ENCODE measurements around the gene ZBTB12. TPM values are rescaled to one million over a fixed set of nuclear protein-coding genes. Genes with fewer than 3 reads are reported as not detected.

ZBTB12 gene
- total and polyA plus RNA-seq, 2 of the 8 experiments (the other 6 are each of a cell fraction or from before 2014, with no cell fraction given) = 20.7 to 40.8 TPM

DNA sequence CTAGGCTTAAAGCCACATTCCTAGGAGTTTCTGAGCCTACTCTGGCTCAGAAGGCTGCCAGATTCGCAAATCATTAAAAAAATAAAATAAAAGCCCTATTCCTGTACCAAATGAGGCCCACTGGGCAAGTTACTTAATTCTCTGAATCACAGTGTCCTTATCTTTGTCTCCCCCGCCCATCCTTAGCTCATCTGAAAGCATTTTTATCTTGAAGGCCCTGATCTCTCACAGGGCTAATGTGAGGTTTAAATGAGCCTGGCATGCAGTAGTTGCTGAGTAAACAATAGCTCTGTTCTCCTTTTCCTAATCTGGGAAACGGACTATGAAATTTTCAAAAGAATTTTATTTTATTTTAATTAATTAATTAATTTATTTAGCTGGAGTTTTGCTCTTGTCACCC lies 2.1 kb upstream of the ZBTB12 start:
- Histone ChIP-seq H2AK5ac (ENCODE audit: low read depth, low read length) (no peak overlapping the region), H3K18ac (ENCODE audit: extremely low read depth, low read length) (no peak overlapping the region), H3K9me3 (ENCODE audit: insufficient read depth in 2 of 2, low read depth in 1 of 2, low read length in 1 of 2) (no peaks in the 10 kb centered on the region), H3K4me3 (ENCODE audit: extremely low read depth in 1 of 4, insufficient read depth in 2 of 4, low read depth in 3 of 4, low read length in 4 of 4) (no peak overlapping the region), H3K4me1 (replicated peaks in 1 of 4; ENCODE audit: control insufficient read depth in 3 of 4, insufficient read depth in 4 of 4, low read length in 3 of 4) (peaks cover 0 to 18% (median 12%) of the 10 kb centered on the region in 4 experiments; a peak in 6 of 7 replicates), H2BK120ac (replicated peaks; ENCODE audit: low read depth, low read length) (no peak overlapping the region), H3K79me1 (ENCODE audit: low read depth, low read length) (peaks cover 2% of the 10 kb centered on the region), H2BK15ac (ENCODE audit: low read length) (no peak overlapping the region), H4K8ac (ENCODE audit: extremely low read depth, insufficient read depth, low read length) (no peak overlapping the region), H3K27ac (ENCODE audit: low read depth, low read length) (no peak overlapping the region), H4K5ac (ENCODE audit: insufficient read length, low read depth, low read length) (no peak overlapping the region), H3K36me3 (ENCODE audit: control insufficient read depth in 2 of 4, insufficient read depth in 4 of 4, low read length in 3 of 4) (peaks cover 0 to 5% (median 3%) of the 10 kb centered on the region in 4 experiments; a peak in 3 of 8 replicates), H3K4ac (replicated peaks; ENCODE audit: insufficient read length, low read depth, low read length) (no peak overlapping the region), H3K23ac (ENCODE audit: insufficient read length) (no peak overlapping the region), H3K9ac (replicated peaks in 1 of 4; ENCODE audit: extremely low read depth in 1 of 4, low read depth in 3 of 4, low read length in 3 of 4) (no peak overlapping the region), H3K14ac (ENCODE audit: insufficient read length) (no peak overlapping the region), H3K4me2 (ENCODE audit: insufficient read depth in 1 of 2, low read depth in 2 of 2, low read length in 2 of 2) (no peak overlapping the region), H4K20me1 (replicated peaks in 1 of 2; ENCODE audit: control insufficient read depth in 1 of 2, insufficient read depth in 2 of 2, low read length in 2 of 2) (no peaks in the 10 kb centered on the region), H3K79me2 (ENCODE audit: control insufficient read depth in 1 of 2, insufficient read depth in 2 of 2, low read length in 2 of 2) (peaks cover 0 to 7% of the 10 kb centered on the region in 2 experiments; a peak in 2 of 4 replicates), H4K91ac (replicated peaks; ENCODE audit: insufficient read length, low read length) (no peak overlapping the region), H2BK20ac (ENCODE audit: low read length) (no peak overlapping the region), H2AFZ (ENCODE audit: low read length) (no peak overlapping the region), H2BK5ac (ENCODE audit: low read depth, low read length) (no peak overlapping the region), H2BK12ac (ENCODE audit: low read depth, low read length) (no peak overlapping the region), H3K27me3 (replicated peaks in 1 of 4; ENCODE audit: control insufficient read depth in 3 of 4, extremely low read depth in 1 of 4, insufficient read depth in 3 of 4, low read length in 3 of 4) (no peaks in the 10 kb centered on the region), H3K23me2 (ENCODE audit: low read depth, low read length) (peaks cover 4% of the 10 kb centered on the region; the same call in 1 of the 2 replicates), H3K56ac (replicated peaks; ENCODE audit: insufficient read length, low read depth, low read length) (no peak overlapping the region)
- DNase-seq (ENCODE audit: low read depth in 1 of 2, low spot score in 2 of 2) (no peak), FAIRE-seq (no peak)
- ChIA-PET POLR2A (ENCODE audit: partially characterized antibody) (interaction anchor here (1.2 to 1.7 kb wide), 3 partner anchors 10 to 68 kb away, joined by 3 read pairs; partner anchors contain the start of gene DXO), CTCF (ENCODE audit: partially characterized antibody) (interaction anchor here (1.1 to 1.6 kb wide), 5 partner anchors 11 to 48 kb away, joined by 3 to 6 read pairs (median 4); no protein-coding TSS in a partner anchor)
- 85% methylated on average over 3 of the region's 3 CpGs; no CpG with 5 or more reads in 1 of the 2 experiments for WGBS, 2 experiments (ENCODE audit: extremely low coverage in 1 of 2, insufficient coverage in 1 of 2, insufficient read length in 1 of 2, insufficient replicate concordance in 2 of 2, low coverage in 1 of 2, low lambda C conversion rate in 2 of 2, missing lambda C conversion rate in 1 of 2)
- TF ChIP-seq PHF8 (conservative IDR thresholded peaks at IDR 0.05; ENCODE audit: low read depth, low read length) = no peak
